H1 (cell line): ENCODE data around the gene UBQLN3.

ENCODE experiments used
- CBX5 ChIP-seq: fragments of 300-800, 300-1000 bp; sonication (generic); IDR thresholded peaks from 2 replicates; pipeline ENCODE4 v1.7.1; 2016; ENCODE audit warnings: antibody characterized with exemption, low read length, low read depth
- EP300 ChIP-seq, 2 experiments: IDR thresholded peaks; 1 replicate in 1 of 2; 2 replicates in 1 of 2; pipeline ENCODE4 v1.6.1; 2011 to 2012; ENCODE audit warnings: low read depth in 2 of 2, low read length in 2 of 2, mild to moderate bottlenecking in 2 of 2, borderline replicate concordance in 1 of 2, inconsistent platforms in 1 of 2, moderate library complexity in 1 of 2
- EZH2 ChIP-seq: fragments of 200-600 bp; sonication (generic); IDR thresholded peaks from 2 replicates; pipeline ENCODE4 v1.7.1; 2012; ENCODE audit warnings: low read depth, mild to moderate bottlenecking, moderate library complexity, low read length, inconsistent platforms; ENCODE audit not compliant: severe bottlenecking
- HDAC2 ChIP-seq, 2 experiments: fragments of 300-600 bp in 1 of 2; sonication (generic) in 1 of 2; IDR thresholded peaks; 2 replicates each; pipeline ENCODE4 v1.6.1; 2011 to 2012; ENCODE audit warnings: low read depth in 2 of 2, low read length in 2 of 2, mild to moderate bottlenecking in 2 of 2, moderate library complexity in 2 of 2, borderline replicate concordance in 1 of 2, inconsistent platforms in 1 of 2
- JUN ChIP-seq: IDR thresholded peaks from 2 replicates; pipeline ENCODE4 v1.6.1; 2011; ENCODE audit warnings: low read depth, mild to moderate bottlenecking, improper control_type of control experiment, low read length
- POLR2A ChIP-seq, 2 experiments: IDR thresholded peaks; 1 replicate in 1 of 2; 2 replicates in 1 of 2; pipeline ENCODE4 v1.6.1; 2011; ENCODE audit warnings: low read depth in 2 of 2, low read length in 2 of 2, mild to moderate bottlenecking in 2 of 2; ENCODE audit errors: control extremely low read depth in 1 of 2
- SAP30 ChIP-seq: fragments of 300-600 bp; sonication (generic); IDR thresholded peaks from 2 replicates; pipeline ENCODE4 v1.7.1; 2012; ENCODE audit warnings: low read length, moderate library complexity, mild to moderate bottlenecking, inconsistent platforms; ENCODE audit not compliant: insufficient read depth, insufficient replicate concordance
- SIN3A ChIP-seq, 2 experiments: IDR thresholded peaks in 1 of 2; conservative IDR thresholded peaks in 1 of 2; 2 replicates each; pipeline ENCODE4 v1.6.1; 2011 to 2012; ENCODE audit warnings: low read length in 2 of 2, improper control_type of control experiment in 1 of 2, low read depth in 1 of 2, mild to moderate bottlenecking in 1 of 2
- TAF1 ChIP-seq: IDR thresholded peaks from 2 replicates; pipeline ENCODE4 v1.6.1; 2011; ENCODE audit warnings: mild to moderate bottlenecking, low read depth, low read length
- TBP ChIP-seq: IDR thresholded peaks from 2 replicates; pipeline ENCODE4 v1.6.1; 2011; ENCODE audit warnings: low read depth, low read length, improper control_type of control experiment
- ZNF274 ChIP-seq: IDR thresholded peaks from 2 replicates; pipeline ENCODE4 v1.7.0; 2012; ENCODE audit warnings: low read length, borderline replicate concordance; ENCODE audit errors: extremely low read depth
- TF ChIP-seq, protein P1 (sequence below): IDR thresholded peaks from 2 replicates; pipeline ENCODE4 v1.6.1; 2012; ENCODE audit warnings: low read length, inconsistent platforms
- TF ChIP-seq, protein P2 (sequence below), 3 experiments: IDR thresholded peaks; 1 replicate in 2 of 3; 2 replicates in 1 of 3; pipeline versions ENCODE4 v1.5.1 to v1.6.1; 2011; ENCODE audit warnings: low read length in 3 of 3, mild to moderate bottlenecking in 3 of 3, inconsistent platforms in 2 of 3, low read depth in 1 of 3, moderate library complexity in 1 of 3; ENCODE audit not compliant: insufficient read depth in 1 of 3; ENCODE audit errors: control extremely low read depth in 1 of 3

DNA sequence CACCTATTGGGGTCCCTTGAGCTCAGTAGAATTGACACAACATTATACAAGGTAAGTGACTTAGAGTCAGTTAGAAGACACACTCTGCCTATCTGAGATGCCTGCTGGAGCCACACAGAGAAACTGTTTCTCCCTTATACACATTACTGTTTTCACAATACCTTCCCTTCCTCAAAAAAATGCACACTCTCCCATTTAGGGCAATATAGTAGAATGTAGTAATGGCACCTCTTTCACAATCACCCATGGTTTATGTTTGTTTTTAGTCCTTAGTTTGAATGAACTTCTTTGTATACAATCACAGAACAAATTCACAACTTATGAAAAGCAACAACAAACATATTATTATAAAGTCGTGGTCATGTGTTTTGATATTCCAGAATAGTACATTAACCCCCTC is 24.3 kb upstream of the UBQLN3 start:
- no peak for TF ChIP-seq SAP30
- TF ChIP-seq TBP, result no peak
- no peak for TF ChIP-seq EP300 (IDR thresholded peaks at IDR 0.05; ENCODE audit: borderline replicate concordance in 1 of 2, low read depth in 2 of 2, low read length in 2 of 2)
- TF ChIP-seq ZNF274, result no peak
- TF ChIP-seq, protein P1, sequence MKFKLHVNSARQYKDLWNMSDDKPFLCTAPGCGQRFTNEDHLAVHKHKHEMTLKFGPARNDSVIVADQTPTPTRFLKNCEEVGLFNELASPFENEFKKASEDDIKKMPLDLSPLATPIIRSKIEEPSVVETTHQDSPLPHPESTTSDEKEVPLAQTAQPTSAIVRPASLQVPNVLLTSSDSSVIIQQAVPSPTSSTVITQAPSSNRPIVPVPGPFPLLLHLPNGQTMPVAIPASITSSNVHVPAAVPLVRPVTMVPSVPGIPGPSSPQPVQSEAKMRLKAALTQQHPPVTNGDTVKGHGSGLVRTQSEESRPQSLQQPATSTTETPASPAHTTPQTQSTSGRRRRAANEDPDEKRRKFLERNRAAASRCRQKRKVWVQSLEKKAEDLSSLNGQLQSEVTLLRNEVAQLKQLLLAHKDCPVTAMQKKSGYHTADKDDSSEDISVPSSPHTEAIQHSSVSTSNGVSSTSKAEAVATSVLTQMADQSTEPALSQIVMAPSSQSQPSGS, result no peak
- no peak for TF ChIP-seq POLR2A (IDR thresholded peaks at IDR 0.05; ENCODE audit: control extremely low read depth in 1 of 2, low read depth in 2 of 2, low read length in 2 of 2)
- TF ChIP-seq HDAC2 (IDR thresholded peaks at IDR 0.05; ENCODE audit: borderline replicate concordance in 1 of 2, low read depth in 2 of 2, low read length in 2 of 2), result no peak
- TF ChIP-seq, protein P2, sequence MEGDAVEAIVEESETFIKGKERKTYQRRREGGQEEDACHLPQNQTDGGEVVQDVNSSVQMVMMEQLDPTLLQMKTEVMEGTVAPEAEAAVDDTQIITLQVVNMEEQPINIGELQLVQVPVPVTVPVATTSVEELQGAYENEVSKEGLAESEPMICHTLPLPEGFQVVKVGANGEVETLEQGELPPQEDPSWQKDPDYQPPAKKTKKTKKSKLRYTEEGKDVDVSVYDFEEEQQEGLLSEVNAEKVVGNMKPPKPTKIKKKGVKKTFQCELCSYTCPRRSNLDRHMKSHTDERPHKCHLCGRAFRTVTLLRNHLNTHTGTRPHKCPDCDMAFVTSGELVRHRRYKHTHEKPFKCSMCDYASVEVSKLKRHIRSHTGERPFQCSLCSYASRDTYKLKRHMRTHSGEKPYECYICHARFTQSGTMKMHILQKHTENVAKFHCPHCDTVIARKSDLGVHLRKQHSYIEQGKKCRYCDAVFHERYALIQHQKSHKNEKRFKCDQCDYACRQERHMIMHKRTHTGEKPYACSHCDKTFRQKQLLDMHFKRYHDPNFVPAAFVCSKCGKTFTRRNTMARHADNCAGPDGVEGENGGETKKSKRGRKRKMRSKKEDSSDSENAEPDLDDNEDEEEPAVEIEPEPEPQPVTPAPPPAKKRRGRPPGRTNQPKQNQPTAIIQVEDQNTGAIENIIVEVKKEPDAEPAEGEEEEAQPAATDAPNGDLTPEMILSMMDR (IDR thresholded peaks at IDR 0.05; ENCODE audit: control extremely low read depth in 1 of 3, insufficient read depth in 1 of 3, low read depth in 1 of 3, low read length in 3 of 3), result no peak
- TF ChIP-seq SIN3A (conservative IDR thresholded peaks at IDR 0.05 in 1 of 2, IDR thresholded peaks at IDR 0.05 in 1 of 2; ENCODE audit: low read depth in 1 of 2, low read length in 2 of 2), result no peak
- no peak for TF ChIP-seq TAF1
- no peak for TF ChIP-seq JUN
- no peak for TF ChIP-seq CBX5
- no peak for TF ChIP-seq EZH2
